ENCODE measurements around the gene FRMPD2.
"Not testable (repeated sequence)": the region's sequence is repeated elsewhere in the genome, so short reads cannot be mapped to it uniquely, and the experiment has no call there.

FRMPD2 gene

DNA sequence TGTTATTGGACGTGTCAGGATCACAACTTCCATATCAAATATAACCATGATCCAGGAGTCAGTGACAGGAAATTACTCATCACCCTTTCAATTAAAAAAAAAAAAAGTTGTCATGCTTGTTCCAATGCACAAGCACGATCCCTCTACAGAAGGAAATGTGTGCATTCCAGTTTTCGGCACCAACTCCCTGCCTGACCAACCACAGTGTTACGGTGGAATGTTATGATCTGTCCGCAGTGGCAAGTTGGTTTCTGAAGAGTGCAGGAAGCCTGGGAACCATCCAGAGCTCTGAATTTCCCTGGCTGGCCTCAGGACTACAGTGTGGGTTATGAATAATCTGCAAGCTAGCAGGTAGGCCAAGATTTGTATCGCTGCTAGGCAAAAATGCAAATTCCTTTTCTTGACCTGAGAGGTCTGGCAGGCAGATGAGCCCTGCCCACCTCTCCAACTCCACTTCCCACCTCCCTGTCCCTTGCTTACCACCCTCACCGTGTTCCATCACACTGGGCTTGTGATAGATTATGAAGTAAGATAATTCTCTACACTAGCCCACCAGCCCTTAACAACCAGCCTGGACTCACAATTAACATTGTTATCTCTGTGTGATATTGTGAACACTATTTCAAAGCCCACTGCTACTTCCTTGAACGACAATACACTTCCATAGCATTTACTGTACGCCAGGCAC, 20.4 kb downstream of the FRMPD2 start:
- DNase-seq (ENCODE audit: low read depth in 2 of 2, low spot score in 1 of 2), result no peak

- DNase-seq (ENCODE audit: low read depth in 2 of 2, low spot score in 1 of 2), result no peak
Observed at GRCh38 chr10:48252354-48252650, 22.2 kb downstream of the FRMPD2 start.

GRCh38 chr10:48251525-48252353, 22.8 kb downstream of the FRMPD2 start:
- DNase-seq (ENCODE audit: low read depth in 2 of 2, low spot score in 1 of 2), result no peak

DNA sequence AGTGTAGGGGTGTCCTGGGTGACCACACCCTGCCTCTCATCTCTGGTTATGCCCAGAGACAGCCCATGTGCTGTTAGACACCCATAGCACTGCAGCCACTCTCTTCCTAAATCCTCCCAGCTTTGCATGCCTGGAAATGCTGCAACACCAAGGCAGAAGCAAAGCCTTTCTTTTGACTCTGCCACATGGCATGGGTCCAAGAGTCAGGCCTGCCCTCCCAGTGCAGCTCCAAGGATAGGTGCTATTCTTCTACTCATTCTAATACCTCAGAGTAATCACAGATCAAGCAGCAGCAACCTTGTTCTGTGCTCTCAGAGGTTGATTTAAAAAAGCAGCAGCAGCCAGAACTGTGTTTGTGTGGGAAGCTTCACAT, 23.4 kb downstream of the FRMPD2 start:
- DNase-seq (ENCODE audit: low read depth in 2 of 2, low spot score in 1 of 2), result no peak

- no peak for DNase-seq (ENCODE audit: low read depth in 2 of 2, low spot score in 1 of 2)
Observed at GRCh38 chr10:48249763-48250351, 24.6 kb downstream of the FRMPD2 start.

- no peak for DNase-seq (ENCODE audit: low read depth in 2 of 2, low spot score in 1 of 2)
Observed at GRCh38 chr10:48249004-48249762, 25.3 kb downstream of the FRMPD2 start.

DNA sequence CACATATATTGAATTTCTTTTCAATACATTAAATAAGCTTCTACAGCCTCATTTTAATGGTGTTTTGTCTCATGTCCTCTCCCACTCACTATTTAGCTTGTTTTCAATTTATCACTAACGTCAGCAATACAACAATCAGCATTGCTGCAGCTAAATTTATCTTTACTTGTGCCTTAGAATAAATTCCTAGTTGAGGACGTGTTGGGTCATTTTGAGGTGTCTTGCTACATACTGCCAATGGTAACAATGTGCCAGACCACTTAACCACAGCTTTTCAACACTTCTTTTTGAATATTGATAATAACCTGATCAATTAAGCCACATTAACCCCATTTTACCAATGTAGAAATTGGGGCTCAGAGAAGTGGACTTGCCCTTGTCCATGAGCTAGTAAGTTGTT, 26.0 kb downstream of the FRMPD2 start:
- DNase-seq (ENCODE audit: low read depth in 2 of 2, low spot score in 1 of 2), result no peak

DNA sequence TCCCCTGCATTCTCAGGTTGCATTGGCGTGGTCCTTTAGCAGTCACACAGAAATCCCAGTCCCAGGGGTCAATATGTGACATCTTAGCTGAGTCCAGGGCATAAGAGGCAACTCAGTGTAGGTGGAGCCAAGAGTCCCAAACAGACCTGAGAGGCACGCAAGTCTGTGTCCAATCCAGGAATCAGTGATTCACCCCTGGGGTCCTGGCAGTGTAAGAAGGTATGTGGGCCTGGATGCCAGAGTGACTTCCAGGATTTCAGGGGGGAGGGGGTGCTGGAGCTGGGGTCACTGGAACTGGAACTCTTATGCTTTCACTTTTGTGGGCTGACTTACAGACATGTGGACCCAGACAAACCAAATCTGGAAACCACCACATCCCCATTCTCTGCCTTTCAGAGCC, 26.8 kb downstream of the FRMPD2 start:
- no peak for DNase-seq (ENCODE audit: low read depth in 2 of 2, low spot score in 1 of 2)

- no peak for DNase-seq (ENCODE audit: low read depth in 2 of 2, low spot score in 1 of 2)
Observed at GRCh38 chr10:48246501-48246900, 28.0 kb downstream of the FRMPD2 start.

GRCh38 chr10:48245977-48246376, 28.5 kb downstream of the FRMPD2 start:
- DNase-seq (ENCODE audit: low read depth in 2 of 2, low spot score in 1 of 2), result no peak

- not testable (repeated sequence) for DNase-seq (ENCODE audit: low read depth in 2 of 2, low spot score in 1 of 2)
Observed at GRCh38 chr10:48243921-48244320, 30.6 kb downstream of the FRMPD2 start.

DNA sequence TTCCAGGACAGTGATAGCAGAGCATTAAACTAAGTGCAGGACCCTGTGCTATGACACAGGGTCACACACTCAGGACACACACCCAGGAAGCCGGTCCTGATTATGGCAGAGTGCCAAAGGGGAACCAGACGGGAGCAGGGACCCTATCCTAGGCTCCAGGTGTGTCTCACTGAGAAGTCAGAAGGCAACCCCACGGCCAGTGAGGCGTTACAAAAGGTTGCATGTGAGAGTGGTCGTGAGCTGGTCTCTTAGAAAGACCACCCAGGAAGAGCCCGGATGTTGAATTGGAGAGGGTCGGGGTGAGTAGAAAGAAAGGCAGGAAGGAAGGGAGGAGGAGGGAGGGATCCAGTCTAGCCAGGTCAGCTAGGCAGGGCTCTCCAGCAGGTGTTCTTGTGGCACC, 31.0 kb downstream of the FRMPD2 start:
- no peak for DNase-seq (ENCODE audit: low read depth in 2 of 2, low spot score in 1 of 2)

DNA sequence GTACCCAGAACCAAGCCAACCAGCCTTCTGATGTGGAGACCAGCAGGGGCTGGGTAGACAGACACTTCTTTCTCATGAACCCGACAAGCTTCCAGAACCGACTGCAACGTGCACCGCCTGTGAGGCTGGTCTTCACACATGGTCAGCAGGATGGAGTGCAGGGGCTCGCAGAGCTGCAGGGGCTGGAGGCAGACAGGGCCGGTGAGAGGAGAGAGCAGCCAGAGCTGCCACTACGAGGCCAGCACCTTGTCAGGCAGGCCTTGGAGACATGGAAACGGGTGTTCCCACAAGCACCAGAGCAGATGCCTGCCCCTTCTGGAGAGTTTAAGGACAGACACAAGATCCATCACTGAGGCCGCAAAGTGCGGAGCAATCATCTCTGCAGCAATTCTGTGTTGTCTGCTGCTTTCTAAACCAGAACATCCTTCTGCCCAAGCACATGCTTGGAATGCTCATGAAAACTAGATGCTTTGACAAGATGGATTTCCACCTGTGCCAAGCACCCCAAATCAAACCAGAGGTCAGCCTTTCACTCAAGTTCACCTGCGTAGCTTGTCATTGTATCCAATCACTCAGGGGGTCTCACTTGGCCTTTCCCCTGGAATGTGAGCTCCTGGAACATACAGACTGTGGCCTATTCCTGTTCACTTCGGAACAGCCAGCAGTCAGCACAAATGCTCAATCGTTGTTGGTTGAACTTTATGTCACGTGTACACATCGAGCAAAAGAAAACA, 32.2 kb downstream of the FRMPD2 start:
- no peak for DNase-seq (ENCODE audit: low read depth in 2 of 2, low spot score in 1 of 2)

DNA sequence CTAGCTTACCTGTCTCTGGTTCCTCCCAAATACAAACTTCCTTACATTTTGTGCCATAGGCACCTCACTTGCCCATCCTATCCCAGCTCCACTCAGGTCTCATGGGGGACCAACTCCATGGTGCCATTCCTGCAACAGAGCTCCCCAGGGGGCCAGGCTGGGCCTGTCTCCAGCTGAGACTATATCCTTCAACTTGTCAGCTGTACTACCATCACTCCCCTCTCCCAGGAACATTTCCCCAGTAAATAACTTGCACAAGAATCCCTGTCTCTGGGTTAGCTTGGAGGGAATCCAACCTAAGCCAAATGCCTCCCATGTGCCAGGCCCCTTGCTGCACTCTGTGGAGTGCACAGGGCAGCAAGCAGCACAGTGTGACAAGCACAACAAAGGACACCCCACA, 33.2 kb downstream of the FRMPD2 start:
- no peak for DNase-seq (ENCODE audit: low read depth in 2 of 2, low spot score in 1 of 2)

GRCh38 chr10:48240196-48240595, 34.3 kb downstream of the FRMPD2 start:
- no peak for DNase-seq (ENCODE audit: low read depth in 2 of 2, low spot score in 1 of 2)

DNA sequence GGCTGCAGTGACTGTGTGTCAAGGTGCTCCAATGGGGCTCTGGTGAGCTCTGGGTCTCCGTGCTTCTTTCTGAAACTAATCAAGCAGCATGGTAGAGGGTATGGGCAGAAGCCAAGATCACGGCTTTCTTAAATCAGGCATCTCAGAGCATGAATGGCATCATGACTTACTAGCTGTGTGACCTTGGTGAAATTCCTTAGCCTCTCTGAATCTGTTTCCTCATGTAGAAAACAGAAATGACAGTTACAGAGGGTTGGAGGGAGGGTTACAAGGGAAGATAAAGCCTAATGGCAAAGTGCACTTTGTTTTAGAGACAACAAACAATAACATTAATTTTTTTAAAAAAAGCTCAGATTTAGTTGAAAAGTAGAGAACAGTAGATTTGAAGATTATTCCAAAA, 34.9 kb downstream of the FRMPD2 start:
- no peak for DNase-seq (ENCODE audit: low read depth in 2 of 2, low spot score in 1 of 2)

DNA sequence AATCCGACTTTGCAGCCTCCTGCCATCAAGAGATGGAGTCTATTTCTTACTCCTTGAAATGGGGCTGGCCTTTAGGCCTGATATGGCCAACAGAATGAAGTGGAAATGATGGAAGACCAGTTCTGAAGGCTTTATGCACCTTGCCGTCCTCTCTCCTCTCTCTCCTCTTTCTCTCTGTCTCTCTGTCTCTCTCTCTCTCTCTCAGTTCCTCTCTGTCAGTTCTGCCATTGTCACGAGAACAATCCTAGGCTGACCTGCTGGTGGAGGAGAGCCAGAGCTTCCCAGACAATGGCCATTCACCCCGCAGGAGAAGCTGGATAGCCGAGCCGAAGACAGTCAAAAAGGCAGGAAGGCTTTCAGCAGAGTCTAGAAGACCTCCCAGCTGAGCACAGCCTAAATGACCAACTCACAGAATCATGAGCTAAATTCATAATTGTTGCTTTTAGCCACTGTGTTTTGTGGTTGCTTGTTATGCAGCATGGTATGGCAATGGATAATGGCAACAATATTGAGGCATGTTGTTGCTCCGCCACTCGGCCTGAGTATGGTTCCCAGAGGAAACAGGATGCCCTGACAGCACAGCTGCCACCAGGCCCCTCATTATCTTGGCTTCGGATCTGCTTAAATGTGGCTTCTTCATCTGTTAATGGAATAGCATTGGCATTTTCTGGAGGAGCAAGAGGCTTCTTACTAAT, 35.5 kb downstream of the FRMPD2 start:
- DNase-seq (ENCODE audit: low read depth in 2 of 2, low spot score in 1 of 2), result no peak

DNA sequence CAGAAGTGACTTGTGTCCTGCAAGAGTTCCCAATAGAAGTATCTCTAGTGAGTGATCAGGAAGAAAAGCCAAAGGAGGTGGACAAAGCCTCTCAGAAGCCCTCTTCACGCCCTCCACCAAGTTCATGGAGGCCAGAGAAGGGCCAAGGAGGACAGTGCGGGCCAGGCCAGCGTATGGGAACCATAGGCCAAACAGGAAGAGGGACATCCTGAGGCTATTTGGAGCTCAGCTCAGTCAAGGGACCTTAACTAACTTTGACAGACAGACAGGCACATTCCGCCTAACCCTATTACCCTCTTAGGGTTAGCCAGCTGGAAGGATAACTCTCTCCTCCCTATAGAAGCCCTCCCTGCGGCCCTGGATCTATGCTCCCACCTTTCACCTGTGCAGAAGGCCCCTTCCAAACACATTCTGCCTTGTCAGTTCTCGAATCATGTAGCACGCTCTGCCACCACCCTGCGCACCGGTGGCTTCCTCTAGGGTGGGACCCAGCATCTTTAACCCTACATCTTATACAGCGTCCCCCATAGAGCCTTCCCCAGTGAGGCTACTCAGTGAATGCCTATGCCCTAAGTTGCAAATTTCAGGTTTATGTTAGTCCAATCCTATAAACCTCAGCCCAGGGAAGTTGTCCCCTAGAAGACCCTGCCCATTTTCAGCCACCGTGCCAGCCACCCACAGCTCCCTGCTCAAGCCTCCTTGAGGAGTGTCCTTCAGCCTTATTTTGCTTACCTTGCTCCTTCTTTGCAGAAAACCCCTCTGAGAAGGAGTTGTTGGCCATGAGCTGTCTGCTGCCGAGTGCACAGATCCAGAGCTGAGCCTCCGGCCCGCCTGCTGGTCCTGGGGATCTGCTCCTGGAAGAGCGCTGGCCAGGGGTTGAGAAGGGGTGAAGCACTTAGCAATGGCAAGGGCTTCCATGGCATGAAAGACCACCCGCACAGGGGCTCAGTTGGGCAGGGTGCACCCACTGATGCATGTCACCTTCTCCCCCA, 36.9 kb downstream of the FRMPD2 start:
- DNase-seq (ENCODE audit: low read depth in 2 of 2, low spot score in 1 of 2), result no peak

GRCh38 chr10:48236199-48236621, 38.3 kb downstream of the FRMPD2 start:
- DNase-seq (ENCODE audit: low read depth in 2 of 2, low spot score in 1 of 2), result no peak

All from stimulated activated CD8-positive, alpha-beta memory T cell treated with anti-CD3 and anti-CD28 coated beads, Interleukin-4, amount 100 ng/mL, for 4 hours (primary cell).